ENCODE data around the gene TGFB2.

TGFB2 gene

DNA sequence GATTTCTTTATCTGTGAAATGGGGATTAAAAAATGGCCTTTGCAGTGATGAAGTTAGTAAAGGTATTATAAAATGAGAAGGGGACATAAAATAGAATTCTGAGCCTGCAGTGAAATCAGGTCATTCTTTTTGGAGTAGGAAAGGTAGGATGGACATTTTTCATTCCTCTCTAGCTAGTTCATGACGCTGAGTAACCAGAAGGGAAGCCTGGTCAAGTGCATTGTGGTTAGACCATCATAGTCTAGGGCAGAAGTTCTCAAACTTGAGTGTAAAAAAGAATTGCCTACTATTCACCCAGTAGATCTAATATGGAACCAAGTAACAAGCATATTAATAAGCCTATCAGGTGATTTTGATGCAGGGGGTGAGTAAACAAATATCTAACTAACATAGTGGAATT is 50.8 kb downstream of the TGFB2 start:
- no peak for DNase-seq

DNA sequence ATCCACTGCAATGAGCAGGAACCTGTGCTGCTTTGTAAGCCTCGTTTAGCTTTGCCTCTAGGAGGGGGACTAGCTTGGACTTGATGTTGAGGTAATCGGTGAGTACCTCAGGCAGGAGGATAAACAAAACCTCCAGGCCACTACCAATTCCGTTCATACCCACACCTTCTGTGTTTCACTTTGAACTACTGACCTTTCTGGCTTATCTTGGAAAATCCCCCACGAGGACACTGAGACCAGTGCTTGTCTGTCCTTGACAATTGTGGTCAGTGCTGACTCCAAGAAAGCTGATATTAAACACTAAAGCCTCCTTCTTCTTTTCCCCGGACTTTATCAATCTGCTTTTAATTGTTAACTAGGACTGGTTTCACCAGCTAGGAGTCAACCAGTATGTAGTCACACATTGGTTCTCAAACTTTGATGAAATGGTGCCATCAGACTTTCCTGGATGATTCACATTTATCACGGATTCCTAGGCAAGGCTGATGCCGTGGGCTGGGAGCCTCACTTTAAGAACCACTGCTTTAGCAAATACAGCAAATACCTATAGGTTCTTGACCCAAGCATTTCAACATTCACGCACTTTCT is 52.7 kb downstream of the TGFB2 start:
- DNase-seq = no peak

DNA sequence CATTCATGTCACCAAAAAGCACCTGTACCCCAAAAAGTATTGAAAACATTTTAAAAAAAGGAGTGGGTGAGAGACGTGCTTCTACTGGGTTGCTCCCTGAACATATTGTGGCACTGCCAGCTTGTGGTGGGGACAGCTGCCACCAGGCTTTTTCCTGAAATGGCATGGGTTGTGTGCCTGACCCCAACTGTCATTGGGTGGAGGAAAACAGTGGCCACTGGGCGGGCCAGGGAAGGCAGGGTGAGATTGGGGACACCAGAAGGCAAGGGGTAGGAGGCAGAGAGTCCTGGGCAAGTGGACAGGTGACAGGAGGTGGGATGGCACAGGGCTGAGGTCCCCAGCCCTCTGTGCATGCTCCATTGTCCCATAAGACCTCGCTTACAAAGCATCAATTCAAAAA is 55.5 kb downstream of the TGFB2 start:
- DNase-seq = no peak

DNA sequence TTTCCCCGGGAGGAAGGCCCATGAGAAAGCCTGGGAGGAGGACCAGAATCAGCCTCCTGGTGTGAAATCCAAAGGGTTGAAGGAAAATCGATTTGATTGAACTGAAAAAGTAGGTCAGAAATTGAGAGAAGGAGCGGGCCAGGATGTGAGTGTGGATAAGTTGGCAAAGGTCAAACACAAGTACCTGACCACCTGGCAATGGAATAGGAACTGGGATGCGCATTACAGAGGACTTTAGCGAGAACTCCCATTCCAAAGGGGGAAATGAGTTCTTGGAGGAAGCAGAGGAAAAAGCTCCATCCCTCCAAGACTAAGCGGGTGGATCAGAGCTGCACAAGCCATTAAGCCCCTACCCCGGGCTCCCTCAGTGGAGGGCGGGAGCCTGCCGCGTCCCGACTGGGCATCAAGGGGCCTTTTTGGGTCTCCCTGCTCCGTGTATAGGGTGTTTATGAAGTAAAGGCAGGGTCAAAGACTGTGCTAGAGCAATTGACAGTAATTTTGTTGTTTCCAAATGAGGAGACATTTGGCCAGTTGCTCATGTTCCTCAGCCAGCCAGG is 56.4 kb downstream of the TGFB2 start:
- DNase-seq = no peak

DNA sequence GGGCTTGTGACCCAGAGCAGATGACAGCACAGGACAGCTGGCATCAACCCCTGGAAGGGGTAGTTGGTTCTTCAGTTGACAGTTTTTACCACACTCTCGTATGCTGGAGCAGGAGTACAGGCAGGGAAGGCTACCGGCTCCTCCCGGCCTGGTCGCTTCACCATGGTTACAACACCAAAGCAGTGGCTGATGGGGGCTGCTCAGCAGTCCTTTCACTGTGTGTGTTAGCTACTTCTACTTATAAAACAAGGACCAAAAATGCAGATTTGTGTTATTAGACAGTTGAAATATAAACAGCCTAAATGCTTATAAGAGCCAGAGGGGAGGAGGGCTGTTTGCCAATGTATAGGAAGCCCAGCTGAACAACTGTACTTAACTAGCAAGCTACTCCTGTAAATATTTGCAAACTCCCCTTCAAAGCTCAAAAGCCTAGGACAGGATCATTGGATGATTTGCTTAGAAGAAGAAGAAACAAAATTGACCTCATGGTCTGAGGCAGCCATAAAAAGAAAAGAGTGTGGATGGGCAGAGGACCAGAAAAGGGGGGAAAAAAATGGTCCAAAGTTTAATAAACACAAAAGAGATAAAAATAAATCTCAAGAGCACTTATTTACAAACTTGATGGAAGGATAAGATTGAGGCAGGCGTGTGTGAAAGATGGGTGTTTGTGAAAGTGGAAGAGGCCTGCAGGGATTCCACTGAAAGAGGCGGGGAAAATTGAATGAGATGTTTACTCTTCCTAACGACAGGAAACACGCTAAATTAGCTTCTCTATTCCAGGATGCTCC is 57.1 kb downstream of the TGFB2 start:
- peak; percentile 89 for DNase-seq

DNA sequence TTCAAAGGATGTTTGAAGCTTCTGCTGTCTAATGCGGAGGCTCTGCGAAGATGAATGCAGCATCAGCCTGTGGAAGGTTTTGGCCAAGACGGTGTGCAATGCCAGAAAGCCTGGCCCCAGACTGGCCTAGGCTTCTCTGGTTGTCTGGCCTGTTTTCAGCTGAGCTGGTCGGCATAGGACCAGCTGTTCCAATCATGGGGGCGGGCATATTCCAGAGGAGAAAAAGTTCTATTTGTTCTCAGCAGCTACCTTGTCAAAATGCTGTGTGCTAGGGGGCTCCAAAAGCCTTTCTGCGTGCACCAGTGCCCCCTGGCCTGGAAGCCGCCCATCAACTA is 57.6 kb downstream of the TGFB2 start:
- DNase-seq = peak; percentile 73

DNA sequence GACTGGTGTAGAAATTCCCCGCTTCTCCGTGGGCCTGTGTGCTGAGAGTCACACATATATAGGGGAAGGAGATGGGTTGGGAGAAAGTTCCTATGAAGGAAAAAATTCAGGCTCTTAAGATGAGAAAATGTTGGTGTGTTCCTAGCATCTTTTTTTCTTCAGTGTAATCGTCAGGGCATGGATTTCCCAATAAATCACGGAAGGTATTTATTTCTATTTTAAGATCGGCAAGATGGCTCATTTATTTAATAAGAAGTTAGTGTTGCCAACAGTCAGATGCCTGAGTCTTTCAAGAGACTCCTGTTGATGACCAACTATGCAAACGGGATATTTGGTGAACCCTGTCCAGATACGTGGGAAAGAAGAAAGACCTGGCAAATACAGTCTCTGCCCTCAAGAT is 58.2 kb downstream of the TGFB2 start:
- DNase-seq = no peak

DNA sequence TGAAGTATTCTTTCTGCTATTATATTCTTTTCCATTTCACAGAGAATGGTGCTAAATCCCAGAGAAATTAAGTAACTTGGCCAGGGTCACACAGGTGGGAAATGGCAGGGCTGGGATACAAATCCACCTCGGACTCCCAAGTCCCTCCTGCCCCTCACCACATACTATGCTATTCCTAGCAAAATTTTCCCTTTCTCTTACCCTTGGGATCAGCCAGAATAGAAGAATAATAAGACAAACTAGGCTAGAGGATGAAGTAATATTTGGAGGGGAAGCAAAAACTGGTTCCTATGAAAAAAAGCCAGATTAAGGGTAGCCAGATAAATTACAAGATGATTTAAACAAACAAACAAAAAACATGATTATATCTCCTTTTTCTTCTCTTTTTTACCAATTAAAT is 62.5 kb downstream of the TGFB2 start:
- no peak for DNase-seq

DNA sequence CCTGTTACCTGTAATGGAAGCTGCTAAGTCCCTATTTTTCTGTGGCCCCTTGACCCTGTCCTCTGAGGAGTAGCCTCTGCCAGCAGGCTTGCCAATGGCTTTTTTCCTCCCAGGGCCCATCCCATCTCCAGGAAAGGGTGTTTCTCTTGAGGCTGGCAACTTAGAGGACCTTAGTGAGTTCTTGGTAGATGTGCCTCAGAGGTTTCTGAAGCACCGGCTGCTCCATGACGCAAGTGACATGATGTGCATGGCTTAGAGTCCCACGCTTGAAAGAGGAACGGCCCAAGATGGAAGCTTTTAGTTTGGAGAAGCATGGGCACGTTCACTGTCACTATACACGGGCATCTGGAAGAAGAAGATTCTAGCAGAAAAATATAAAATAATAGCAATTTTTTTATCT is 63.0 kb downstream of the TGFB2 start:
- no peak for DNase-seq

DNA sequence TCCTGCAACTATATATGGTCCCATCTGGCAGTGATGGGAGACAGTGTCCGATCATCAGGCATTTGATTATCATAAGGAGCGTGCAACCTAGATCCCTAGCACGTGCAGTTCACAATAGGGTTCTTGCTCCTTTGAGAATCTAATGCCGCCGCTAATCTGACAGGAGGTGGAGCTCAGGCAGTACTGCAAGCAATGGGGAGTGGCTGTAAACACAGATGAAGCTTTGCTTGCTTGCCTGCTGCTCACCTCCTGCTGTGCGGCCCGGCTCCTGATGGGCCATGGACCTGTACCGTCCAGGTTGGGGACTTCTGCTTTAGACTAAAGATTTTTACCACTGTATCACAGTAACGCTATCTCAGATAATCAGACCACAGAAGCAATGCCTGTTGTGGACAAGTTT is 63.8 kb downstream of the TGFB2 start:
- no peak for DNase-seq

DNA sequence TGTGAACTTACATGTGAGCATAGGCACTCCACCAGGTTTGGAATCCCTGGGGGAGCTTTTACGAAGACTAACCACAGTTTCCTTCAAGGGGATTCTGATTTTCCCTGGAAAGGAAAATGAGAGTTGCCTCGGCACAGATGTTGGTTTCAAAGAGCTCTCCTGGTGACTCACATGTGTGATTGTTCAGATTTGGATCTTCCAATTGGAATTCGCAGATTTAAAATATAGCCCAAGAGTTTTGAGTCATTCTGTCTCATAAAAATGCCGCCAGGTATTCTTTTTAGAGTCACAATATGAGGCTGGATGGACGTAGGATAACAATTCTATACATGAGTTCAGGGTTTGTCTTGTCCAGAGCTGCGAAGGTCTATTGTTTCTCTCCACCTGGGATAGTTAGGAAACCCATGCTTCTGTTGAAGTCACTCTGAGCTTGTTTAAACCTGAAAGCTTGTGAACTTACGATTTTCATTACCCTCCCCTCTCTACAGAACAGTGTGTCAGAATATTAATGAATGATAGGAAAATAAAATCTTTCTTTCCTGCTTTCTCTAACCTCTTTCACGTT is 64.9 kb downstream of the TGFB2 start:
- DNase-seq = no peak

DNA sequence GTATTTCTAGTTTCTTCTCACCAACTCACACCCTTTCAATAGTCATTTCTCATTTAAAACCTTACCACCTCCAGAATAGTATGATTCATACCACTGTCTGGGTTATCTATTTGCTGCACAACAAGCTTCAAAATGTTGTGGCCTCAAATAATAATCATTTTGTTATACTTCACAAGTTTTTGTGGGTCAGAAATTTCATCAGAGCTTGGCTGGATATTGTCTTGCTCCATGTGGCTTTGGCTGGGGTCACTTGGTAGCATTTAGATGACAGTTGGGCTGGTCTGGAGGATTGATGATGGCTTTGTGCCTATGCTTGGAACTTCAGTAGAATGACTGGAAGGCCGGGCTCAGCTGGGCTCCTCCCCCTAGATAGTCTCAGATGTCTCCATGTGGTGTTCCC is 66.0 kb downstream of the TGFB2 start:
- DNase-seq = no peak

DNA sequence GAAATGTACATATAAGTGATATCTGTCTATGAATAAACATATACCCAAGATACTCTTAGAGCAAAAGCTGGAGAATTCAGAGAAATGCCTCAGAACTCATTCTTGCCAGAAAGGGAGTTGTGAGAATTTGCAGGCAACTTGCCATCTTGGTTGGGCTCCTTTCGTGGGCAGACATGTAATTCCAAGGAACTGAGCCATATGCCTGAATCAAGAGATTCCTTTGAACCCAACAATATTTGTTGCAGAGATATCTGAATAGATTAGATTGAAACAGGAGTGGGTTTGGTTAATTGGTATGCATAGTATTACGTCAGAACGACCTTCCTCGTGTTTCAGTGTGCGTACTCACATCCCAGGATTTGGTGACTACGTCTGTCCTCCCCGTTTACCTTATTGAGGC is 67.0 kb downstream of the TGFB2 start:
- no peak for DNase-seq

DNA sequence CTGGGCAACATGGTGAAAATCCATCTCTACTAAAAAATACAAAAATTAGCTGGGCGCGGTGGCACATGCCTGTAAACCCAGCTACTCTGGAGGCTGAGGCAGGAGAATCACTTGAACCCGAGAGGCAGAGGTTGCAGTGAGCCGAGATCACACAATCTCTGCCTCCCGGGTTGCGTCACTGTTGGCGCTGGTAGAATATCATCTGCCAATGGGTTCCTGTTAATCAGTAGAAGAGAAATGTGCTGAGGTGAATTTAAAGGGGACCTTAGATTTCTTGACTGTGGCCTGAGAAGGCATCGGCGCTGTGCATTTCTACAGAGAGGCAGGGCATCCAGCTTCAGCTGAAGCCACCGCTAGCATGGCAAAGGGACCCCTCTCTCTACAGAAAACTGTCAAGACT is 68.0 kb downstream of the TGFB2 start:
- DNase-seq = no peak

DNA sequence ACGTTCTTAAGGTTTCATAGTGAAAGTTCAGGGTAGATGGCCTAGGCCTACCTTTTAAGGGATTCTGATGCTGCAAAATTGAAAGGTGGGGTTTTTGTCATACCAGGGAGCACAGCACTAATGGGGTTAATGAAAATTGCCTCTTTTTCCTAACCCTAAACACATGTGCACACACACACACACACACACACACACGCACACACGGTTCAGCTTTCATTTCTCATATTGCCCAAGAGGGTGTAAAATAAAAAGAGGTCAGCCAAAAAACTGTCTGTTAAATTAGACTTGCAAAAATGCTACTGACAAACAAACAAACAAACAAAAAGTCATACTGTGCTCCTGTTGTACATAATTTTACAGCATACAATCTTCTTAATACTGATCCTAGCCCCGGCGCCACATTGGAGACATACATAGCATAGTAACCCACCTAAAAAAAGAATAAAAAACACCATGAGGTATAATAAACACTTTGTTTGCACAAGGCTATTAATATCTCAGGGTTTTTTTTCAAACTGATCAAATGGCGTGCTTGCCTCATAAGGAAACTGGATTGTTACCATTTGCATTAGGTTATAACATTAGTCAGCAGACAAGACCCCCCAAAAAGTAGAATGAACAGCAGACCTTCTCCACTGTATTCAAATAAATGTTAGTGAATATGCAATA is 69.1 kb downstream of the TGFB2 start:
- DNase-seq = no peak

DNA sequence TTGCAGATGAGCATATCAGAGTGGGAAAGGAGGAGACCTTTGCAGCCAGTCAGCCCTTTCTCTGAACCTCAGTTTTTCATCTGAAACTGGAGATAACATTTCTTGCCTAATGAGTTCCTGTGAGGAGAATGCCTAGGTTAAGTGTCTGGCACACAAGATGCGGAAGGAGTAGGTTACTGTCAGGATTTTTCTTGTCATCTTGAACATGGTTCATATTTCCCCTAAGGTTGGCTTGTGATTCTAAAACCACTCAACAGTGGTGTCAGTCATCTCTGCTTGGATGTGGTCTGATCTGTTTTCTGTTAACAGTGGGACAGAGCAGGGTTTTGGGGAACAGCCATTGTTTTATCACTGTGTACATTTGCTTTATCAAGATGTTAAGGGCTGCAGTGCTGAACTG is 70.6 kb downstream of the TGFB2 start:
- DNase-seq = no peak

DNA sequence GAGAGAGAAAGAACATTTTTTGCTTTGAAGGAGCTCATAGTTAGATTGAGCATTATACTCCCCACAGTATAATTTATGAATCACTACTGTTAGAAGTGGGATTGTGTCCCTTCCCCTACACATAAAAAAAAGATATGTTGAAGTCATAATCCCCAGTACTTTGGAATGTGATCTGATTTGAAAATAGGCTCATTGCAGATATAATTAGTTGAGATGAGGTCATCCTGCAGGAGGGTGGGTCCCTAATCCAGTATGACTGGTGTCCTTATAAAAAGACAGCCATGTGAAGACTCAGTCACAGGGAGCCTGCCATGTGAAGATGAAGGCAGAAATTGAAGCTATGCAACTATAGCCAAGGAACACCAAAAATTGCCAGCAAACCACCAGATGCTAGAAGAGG is 76.4 kb downstream of the TGFB2 start:
- no peak for DNase-seq

DNA sequence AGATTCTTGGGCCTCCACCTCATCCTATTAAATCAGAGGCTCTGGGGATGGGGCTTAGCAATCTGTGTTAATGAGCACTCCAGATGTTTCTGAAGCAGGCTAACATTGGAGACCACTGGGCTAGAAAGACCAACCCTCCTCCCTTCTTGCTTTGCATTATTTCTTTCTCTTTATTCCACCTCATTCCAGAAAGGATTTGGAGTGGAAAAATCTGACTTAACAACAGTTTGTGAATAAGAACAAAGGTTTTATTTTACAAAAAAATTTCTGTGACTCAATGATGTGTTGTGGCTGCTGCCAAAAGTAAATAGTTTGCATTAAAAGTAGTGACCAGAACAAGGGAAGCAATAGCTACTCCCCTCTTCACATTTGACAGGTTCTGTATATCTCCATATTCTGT is 79.4 kb downstream of the TGFB2 start:
- DNase-seq = no peak

DNA sequence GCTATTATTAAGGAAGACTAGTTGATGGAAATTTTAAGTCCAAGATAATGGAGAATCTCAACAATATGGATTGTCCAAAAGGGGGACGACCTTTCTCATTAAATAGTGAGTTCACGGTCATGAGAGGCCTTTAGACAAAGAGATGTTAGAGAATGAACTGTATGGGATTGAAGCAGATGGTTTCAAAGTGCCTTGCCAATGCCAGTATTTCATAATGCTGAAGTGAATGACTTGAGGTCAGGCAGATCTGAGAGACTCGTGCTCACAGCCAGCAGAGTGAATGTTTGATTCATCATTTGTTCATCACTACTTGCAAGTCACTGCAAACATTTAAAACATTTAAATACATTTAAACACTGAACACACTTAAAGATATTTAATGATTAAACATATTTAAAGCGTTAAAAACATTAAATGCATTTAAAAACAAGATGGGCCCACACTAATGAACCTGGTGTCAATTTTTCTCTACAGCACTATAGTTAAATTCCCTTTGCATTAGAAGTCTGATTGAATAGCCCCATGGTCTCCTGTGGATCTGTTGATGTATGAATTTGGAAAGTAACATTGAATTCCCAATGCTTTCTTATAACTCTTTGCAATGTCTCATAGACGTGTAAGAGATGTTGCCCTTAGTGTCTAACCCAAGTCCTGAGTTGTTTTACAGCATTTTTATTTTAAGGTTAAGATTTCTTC is 80.7 kb downstream of the TGFB2 start:
- DNase-seq = no peak

DNA sequence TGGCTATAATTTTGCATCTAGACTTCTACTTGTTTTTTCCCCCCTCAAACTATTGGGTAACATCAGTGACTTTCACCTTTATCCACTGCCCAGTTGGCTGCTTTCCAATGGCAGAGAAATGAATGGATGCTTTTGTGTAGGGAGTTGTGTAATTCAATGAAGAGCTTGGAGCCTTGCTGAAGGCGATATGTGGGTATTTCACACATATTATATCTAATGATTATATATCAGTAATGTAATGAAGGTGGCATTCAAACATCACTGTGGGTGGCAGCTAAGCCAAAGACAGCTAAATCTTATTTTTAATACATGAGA is 81.2 kb downstream of the TGFB2 start:
- no peak for DNase-seq

DNA sequence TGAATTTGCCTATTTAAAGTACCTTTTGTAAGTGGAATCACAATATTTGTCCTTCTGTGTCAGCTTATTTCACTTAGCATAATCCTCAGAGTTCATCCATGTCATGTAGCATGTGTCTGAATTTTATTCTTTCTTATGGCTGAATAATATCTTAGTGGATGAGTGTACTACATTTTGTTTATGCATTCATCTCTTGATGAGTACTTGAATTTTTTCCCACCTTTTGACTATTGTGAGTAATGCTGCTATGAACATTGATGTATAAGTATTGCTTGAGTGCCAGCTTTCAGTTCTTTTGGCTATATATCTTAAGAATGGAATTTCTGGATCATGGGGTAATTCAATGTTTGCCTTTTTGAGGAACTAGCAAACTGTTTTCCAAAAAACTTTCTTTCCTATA is 84.2 kb downstream of the TGFB2 start:
- no peak for DNase-seq

DNA sequence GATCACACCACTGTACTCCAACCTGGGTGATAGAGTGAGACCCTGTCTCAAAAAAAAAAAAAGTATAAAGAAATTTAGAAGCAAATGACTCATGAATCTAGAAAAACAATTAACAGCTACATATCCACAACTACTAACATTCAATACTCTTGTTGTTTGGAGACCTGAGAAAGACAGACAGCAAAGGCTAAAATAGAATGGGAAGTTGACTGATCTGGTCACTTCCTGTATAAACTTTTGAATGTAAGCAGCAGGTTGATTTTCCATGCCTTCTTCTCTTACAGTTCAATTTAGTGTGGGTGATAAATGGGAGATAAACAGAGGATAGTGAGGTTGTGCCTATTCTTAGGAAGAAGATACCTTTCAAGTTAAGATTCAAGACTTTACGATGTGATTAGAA is 85.2 kb downstream of the TGFB2 start:
- DNase-seq = no peak

DNA sequence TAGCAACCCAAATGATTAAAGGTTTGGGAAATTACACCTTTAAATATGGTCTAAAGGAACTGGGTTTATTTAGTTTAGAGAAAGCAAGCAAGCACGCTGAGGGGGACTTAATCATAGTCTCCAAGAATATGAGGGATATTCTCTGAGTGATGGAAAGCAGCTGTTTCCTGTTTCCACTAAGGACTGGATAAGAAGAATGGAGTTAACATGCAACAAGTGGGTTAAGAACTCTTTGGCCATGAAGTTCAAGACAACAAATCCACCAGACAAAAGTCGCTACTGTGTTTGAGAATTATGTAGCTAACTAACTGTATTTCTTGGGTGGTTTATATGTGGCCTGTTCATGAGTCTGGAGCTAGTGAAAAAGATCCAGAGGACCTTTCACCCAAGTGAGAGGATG is 85.7 kb downstream of the TGFB2 start:
- DNase-seq = no peak

DNA sequence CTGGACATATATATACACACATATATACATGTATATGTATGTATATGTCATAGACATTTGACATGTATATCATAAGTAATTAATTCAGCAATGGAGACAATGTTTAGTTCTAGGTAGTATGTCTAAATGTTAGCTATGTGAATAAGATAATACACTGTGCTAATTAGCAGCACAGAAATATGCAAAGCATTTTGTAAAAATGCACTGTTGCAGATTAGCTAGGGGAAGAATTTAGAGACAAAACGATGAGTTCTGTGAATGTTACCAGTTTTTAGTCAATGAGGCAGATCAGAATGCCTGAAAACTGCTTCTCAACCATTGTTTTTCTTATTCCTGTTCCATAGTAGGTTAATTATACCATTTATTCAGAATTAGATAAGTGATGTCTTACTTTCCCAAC is 86.3 kb downstream of the TGFB2 start:
- no peak for DNase-seq

Data from NCI-H1092 (cell line).